Activated CD4-positive, alpha-beta T cell treated with anti-CD3 and anti-CD28 coated beads, Interleukin-10, Interleukin-2, amounts not matched to agents 100 ng/mL and 50 ng/mL, durations not matched to agents 16 hours and 8 hours (primary cell): ENCODE results near the gene EBF3.

Experiments
- DNase-seq: peaks from one replicate; pipeline ENCODE4 v3.0.0-alpha.2; 2020

The EBF3 gene, protein sequence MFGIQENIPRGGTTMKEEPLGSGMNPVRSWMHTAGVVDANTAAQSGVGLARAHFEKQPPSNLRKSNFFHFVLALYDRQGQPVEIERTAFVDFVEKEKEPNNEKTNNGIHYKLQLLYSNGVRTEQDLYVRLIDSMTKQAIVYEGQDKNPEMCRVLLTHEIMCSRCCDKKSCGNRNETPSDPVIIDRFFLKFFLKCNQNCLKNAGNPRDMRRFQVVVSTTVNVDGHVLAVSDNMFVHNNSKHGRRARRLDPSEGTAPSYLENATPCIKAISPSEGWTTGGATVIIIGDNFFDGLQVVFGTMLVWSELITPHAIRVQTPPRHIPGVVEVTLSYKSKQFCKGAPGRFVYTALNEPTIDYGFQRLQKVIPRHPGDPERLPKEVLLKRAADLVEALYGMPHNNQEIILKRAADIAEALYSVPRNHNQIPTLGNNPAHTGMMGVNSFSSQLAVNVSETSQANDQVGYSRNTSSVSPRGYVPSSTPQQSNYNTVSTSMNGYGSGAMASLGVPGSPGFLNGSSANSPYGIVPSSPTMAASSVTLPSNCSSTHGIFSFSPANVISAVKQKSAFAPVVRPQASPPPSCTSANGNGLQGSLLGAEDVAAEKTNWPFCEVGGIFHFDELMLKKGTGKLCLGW

DNA sequence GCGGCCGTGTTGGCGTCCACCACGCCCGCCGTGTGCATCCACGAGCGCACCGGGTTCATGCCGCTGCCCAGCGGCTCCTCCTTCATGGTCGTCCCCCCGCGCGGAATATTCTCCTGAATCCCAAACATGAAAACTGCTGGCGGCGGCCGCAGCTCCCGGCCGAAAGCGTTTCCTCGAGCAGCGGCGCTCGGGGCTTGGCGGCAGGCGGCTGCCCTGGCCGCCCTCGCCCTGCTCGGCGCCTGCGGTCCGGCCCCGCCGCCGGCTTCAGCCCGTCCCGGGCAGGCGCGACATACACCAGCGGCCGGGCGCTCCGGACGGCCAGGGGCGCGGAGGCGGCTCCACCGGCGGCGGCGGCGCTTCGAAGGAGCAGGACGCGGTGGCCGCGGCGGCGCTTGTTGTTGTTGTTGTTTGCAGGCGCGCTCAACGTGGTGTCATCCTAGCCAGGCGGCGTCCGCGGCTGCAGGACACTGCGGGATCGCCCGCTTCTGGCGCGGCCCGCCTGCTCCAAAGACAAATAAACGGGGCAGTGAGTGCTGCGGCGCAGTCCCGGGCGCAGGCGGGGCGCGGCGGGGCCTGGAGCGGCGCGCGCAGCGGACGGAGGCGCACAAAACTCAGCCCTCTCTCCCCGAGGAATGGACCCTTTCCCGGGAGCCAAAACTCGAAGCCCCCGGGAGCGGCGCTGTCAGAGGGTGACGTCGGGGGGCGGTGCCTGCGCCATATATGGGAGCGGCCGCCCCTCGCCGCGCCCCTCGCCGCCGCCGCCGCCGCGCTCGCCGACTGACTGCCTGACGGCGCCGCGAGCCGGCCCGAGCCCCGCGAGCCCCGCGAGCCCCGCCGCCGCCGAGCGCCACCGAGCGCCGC lies at the start of gene EBF3:
TSS of gene EBF3 (minus strand) at position 634 of the 861 bp plus-strand sequence. CDS start at position 128, 506 bp downstream.
- DNase-seq, result peak; percentile 30

GRCh38 chr10:130013335-130014262 lies 49.5 kb upstream of the EBF3 start:
- no peak for DNase-seq

- no peak for DNase-seq
These were observed 48.1 kb upstream of the EBF3 start for GRCh38 chr10:130012129-130012528.

DNA sequence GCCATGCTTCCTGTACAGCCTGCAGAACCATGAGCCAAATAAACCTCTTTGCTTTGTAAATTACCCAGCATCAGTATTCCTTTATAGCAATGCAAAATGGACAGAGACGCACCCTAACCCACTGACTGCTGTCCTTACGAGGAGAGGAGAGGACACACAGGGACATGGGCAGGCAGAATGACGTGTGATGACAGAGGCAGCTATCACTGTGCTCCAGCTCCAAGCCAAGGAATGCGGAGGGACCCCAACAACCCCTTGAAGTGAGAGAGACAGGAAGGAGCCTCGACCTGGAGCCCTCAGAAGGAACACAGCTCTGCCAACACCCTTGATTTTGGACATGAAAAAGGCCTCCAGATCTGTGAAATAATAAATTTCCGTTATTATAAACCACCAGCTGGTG lies 46.6 kb upstream of the EBF3 start:
- DNase-seq, result no peak

DNA sequence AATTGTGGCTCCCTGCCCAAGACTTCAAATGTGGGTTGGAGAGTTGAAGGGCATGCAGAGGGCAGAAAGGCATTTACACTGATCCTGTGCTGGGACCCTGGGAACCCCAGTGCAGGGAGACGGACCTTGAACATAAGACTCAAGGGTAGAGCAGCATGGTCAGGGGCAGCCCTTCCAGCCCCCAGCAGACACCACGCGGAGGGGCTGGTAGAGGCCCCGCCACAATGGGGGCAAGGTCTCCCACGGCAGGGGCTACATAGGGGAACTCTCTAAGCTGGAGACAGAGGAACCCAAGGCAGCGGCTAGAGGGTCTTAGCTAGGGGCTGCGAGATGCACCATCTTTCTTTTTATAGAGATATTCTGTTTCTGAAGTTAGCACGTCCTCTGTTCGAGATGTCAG lies 45.2 kb upstream of the EBF3 start:
- DNase-seq, result no peak

- DNase-seq, result no peak
These were observed 39.9 kb upstream of the EBF3 start for GRCh38 chr10:130003787-130004613.

DNA sequence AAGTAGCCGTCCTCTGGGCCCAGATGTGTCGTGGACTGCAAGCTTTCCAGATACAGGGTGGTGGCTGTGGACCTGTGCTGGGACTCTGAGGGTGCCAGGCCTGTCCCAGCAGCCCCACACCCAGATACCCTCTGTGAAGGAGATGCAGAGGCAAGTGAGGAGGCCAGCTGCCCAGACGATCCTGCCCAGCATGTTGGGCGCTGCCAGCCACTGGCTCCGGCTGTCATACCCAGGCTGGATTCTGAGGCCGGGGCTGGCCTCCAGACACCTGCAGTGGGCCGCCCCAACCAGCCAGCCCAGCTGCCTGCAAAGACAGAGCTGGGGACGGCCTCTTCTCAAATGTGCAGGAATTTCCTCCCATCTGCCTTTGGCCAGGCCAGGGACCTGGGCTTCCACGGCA lies 39.1 kb upstream of the EBF3 start:
- DNase-seq, result no peak

GRCh38 chr10:130002606-130003005 lies 38.5 kb upstream of the EBF3 start:
- DNase-seq, result no peak

DNA sequence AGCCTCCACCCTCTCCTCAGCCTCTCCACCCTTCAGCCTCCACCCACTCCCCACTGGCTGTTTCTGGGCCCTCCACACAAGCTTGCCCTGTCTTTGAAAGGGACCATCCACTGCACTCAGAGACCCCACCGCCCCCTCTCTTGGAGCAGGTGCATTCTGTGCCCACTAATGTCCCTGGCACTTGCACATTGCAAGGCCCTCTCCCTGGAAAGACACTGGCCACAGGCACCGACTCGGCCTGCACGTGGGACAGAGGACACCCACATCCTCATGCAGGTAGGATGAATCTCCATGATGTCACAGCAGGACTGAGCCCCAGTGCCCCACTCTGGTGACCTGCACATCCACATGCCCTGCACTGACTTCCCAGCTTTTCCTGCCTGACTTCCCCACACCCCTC lies 36.8 kb upstream of the EBF3 start:
- DNase-seq, result no peak

DNA sequence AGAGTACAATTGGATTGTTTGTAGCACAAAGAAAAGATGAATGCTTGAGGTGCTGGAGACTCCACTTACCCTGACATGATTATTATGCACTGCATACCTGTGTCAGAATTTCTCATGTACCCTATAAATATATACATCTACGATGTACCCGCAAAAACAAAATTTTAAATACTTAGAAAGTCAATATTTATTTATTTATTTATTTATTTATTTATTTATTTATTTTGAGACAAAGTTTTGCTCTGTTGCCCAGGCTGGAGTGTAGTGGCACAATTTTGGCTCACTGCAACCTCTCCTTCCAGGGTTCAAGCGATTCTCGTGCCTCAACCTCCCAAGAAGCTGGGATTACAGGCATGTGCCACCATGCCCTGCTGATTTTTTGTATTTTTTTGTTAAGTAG lies 35.1 kb upstream of the EBF3 start:
- no peak for DNase-seq

DNA sequence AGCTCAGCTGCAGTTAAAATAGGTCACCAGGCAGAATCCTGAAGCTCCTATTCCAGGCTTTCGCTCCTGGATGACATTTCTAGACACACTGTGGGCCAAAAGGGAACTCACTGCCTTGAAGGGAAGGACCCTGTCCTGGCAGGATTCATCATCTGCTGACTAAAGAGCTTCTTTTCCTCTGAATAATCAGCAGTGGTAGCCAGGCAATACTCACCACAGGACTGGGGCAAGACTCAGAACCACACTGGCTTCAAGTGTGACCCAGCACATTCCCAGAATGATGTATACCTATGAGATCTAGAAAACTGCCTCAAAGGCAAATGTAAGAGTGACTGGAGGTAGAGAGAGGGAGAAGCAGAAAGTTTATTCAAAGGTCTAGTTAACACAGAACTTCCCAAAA lies 29.5 kb upstream of the EBF3 start:
- DNase-seq, result no peak

DNA sequence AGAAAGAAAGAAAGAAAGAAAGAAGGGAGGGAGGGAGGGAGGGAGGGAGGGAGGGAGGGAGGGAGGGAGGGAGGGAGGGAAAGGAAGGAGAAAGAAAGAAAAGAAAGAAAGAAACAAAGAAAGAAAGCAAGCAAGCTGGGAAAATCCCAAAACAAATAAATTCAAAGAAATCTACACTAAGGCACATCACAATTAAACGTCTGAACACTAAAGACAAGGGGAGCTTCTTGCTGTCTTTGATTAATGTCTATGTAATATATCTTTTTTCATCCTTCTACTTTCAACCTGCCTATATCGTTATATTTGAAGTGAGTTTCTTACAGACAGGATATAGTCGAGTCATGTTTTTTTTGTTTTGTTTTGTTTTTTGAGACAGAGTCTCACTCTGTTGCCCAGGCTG lies 28.3 kb upstream of the EBF3 start:
- no peak for DNase-seq

DNA sequence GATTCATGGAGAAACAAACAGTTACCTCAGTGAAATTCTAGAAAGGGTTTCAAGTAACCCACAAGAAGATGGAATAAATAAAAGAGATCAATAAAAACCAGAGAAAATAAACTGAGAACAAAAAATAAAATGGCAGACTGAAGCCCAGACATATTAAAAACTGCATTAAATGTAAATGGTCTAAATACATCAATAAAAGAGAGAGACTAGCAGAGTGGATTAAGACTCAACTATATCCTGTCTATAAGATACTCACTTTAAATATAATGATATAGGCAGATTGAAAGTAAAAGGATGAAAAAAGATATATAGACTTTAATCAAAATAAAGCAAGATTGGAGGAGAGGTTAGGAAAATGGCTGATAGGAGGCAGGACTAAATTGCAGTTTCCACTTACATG lies 18.8 kb upstream of the EBF3 start:
- no peak for DNase-seq

DNA sequence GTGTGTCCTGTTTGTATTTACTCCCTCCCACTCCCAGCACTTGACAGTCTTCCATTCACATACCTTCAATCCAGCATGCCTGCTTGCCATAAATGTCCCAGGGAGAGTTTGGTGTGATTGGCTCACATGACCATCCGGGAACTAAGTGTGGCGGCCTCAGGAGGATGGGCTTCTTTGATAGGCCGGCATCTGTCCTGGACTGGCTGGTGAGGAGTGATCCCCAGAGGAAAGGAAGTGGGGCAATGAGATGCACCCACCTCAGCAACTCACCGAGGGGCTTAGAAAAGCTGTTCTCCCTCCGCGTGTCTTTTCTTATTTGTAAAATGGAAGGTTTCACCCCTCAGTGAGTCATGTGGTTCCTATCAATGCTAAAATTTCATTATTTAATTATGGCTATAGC lies 14.9 kb upstream of the EBF3 start:
- no peak for DNase-seq

DNA sequence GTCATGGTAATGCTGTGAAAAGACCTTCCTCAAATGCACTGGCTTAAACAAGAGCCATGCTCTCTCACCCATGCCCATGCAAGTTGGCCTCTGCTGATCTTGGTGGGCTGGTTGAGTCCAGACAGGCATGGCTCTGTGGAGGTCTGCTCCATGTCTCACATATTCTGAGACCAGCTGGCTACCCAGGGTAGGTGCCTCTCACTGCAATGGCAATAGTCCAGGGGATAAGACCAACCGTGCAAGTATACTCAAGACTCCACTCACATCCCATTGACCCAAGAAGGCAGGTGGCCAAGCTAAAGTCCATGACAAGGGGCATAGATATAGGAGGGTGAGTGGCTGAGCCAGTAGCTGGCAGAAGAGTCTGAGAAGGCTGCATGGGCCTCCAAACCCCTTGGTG lies 14.2 kb upstream of the EBF3 start:
- no peak for DNase-seq

GRCh38 chr10:129977794-129978193 lies 13.7 kb upstream of the EBF3 start:
- DNase-seq, result no peak

GRCh38 chr10:129973674-129974059 lies 9.6 kb upstream of the EBF3 start:
- no peak for DNase-seq

DNA sequence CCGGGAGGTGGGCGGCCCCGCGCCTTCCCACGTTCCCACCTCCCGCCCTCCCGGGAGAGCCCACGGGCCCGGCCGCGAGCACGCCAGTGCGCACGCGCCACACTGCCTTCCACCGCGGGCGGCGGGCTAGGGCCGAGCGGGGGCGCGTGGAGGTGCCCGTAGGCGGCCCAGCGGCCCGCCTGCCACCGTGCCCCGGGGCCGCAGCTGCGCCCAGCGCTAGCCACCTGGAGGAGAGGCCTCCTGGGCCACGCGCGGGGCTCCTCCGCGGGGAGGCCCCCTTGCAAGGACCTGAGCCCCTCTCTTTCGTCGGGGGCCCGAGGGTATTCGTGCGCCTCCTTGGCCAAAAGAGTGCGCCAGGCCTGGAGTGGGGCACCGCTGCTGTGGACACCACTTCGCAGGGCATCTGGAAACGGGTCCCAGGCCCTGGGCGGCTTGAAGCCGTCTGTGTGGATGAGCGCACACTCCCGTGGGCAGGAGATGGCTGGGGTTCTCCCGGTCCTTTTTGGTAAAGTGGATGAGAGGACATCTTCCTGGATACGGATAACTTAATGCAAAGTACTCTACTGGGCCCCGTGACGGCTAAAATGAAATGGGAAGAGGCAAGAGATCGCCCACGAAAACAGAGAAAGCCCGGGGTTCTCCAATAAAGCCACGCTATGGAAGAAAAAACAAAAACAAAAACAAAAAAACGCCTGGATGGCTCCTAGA lies 9.0 kb upstream of the EBF3 start:
- no peak for DNase-seq

DNA sequence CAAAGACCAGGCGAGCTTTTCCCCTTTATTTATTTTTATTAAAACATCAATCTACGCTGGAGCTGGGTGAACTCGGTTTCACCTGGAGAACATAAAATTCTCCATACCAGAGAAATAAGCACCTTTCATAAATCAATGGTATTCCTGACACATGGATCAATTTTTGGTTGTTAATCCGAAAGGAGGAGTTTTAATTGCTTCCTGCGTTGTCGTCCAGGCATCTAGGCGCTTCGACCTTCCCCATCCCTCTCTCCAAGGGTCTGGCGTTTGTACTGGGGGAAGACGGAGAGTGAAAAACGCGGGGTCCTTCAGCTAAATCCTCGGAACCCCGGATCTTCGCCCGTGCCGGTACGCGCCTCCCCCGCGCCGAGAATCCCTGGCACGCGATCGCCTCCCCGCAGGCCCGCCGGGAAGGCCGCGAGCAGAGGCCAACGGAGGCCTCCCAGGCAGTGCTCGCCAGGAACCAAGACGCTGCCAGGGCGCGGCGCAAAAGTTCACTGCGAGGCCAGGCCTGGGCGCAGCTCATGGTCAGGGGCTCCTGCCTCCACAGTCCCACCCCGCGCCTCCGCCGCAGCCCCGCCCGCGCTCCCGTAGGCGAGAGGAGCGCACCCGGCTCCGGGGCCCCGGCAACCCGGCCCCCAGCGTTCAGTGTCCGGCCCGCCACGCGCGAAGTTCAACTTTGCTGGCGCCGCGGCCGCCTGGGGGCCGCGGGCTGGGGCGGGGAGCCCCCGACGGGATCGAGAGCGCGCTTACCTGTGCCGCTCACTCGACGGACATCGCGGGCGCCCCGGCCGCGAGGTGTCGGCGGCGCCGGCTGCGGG lies 8.3 kb upstream of the EBF3 start:
- no peak for DNase-seq
